Breast epithelium (tissue), 4 donors: ENCODE measurements around the gene PPM1H. TPM values are rescaled to one million over a fixed set of nuclear protein-coding genes. Genes with fewer than 3 reads are reported as not detected.
"Not testable (repeated sequence)": the region's sequence is repeated elsewhere in the genome, so short reads cannot be mapped to it uniquely, and the experiment has no call there.

ENCODE experiments used
- DNase-seq, 2 donors: peaks; one replicate each; pipeline ENCODE4 v3.0.0-alpha.2; 2019; ENCODE audit warnings: low spot score in 2 of 2
- H3K27ac ChIP-seq, 2 donors: fragments of 200-600 bp; sonication (generic) in 1 of 2; one replicate each; pipeline ENCODE4 v1.5.1; 2016 to 2019; ENCODE audit warnings: mild to moderate bottlenecking in 1 of 2
- H3K27me3 ChIP-seq, 2 donors: fragments of 200-600 bp; sonication (generic) in 1 of 2; one replicate each; pipeline versions ENCODE4 v1.5.1 to v1.6.0; 2017 to 2019; ENCODE audit warnings: control low read depth in 1 of 2, mild to moderate bottlenecking in 1 of 2
- H3K36me3 ChIP-seq: fragments of 200-600 bp; one replicate; pipeline ENCODE4 v1.5.1; 2019
- H3K4me1 ChIP-seq, 2 donors: fragments of 200-600 bp; sonication (generic); one replicate each; pipeline ENCODE4 v1.5.1; 2016 to 2019; ENCODE audit warnings: control low read depth in 1 of 2
- H3K4me3 ChIP-seq, 3 donors: fragments of 200-600 bp; sonication (generic); 1 replicate in 2 of 3; 2 replicates in 1 of 3; pipeline ENCODE4 v1.5.1; 2016 to 2019; ENCODE audit warnings: mild to moderate bottlenecking in 3 of 3, moderate library complexity in 2 of 3
- H3K9me3 ChIP-seq, 2 donors: fragments of 200-600 bp; sonication (generic) in 1 of 2; one replicate each; pipeline ENCODE4 v1.5.1; 2016 to 2019; ENCODE audit warnings: control low read depth in 1 of 2
- CTCF ChIP-seq, 3 donors: fragments of 450-650 bp; IDR thresholded peaks; one replicate each; pipeline ENCODE4 v1.5.1; 2016 to 2017; ENCODE audit warnings: antibody characterized with exemption in 3 of 3, mild to moderate bottlenecking in 3 of 3, moderate library complexity in 3 of 3
- POLR2A ChIP-seq: fragments of 450-650 bp; IDR thresholded peaks from one replicate; pipeline ENCODE4 v1.6.1; 2016; ENCODE audit warnings: antibody characterized with exemption, mild to moderate bottlenecking, moderate library complexity
- POLR2AphosphoS5 ChIP-seq, 3 donors: sonication (generic); formaldehyde crosslinking; IDR thresholded peaks; one replicate each; pipeline ENCODE4 v1.6.1; 2017; ENCODE audit warnings: antibody characterized with exemption in 3 of 3
- intact Hi-C: fragments of 100-400 bp; cut with DNase I; formaldehyde crosslinking; loops from one replicate; pipeline ENCODE4 v1.15.1; 2023; ENCODE audit warnings: low total_unique reads
- total RNA-seq, 3 donors: library from RNA; depleted of rRNA; stranded (reverse); fragments of >200 nt; gene quantifications; one replicate each; pipeline ENCODE4 v1.1.0, GENCODE V29; 2016

The PPM1H gene
- total RNA-seq, 3 donors from 2014 or later: 2.2 to 15.4 (median 13.5) TPM

- Histone ChIP-seq H3K4me3 (no peak overlapping the region), H3K27ac (no peak overlapping the region), H3K27me3 (no peaks in the 10 kb centered on the region), H3K4me1 (no peaks in the 10 kb centered on the region), H3K36me3 (no peaks in the 10 kb centered on the region), H3K9me3 (no peaks in the 10 kb centered on the region)
- intact Hi-C loops: no loop called here
- TF ChIP-seq CTCF (IDR thresholded peaks at IDR 0.05) (no peak), POLR2A (no peak), POLR2AphosphoS5 (IDR thresholded peaks at IDR 0.05) (no peak)
- no peak for DNase-seq
Measured at GRCh38 chr12:62943779-62944395, 8.9 kb upstream of the PPM1H start.

- H3K4me3 ChIP-seq, H3K9me3 ChIP-seq, H3K27me3 ChIP-seq, H3K27ac ChIP-seq, intact Hi-C loops, DNase-seq, H3K4me1 ChIP-seq, H3K36me3 ChIP-seq: not testable (repeated sequence)
Measured at GRCh38 chr12:62942316-62942715, 7.4 kb upstream of the PPM1H start.

- H3K9me3 ChIP-seq: no peaks in the 10 kb centered on the region
Measured at GRCh38 chr12:62934239-62934798, 631 bp downstream of the PPM1H start.

GRCh38 chr12:62933602-62934238, 1.2 kb downstream of the PPM1H start:
- no peaks in the 10 kb centered on the region for H3K4me1 ChIP-seq
- intact Hi-C loops: no loop called here
- no peaks in the 10 kb centered on the region for H3K9me3 ChIP-seq
- TF ChIP-seq POLR2A (no peak), POLR2AphosphoS5 (IDR thresholded peaks at IDR 0.05) (no peak), CTCF (IDR thresholded peaks at IDR 0.05) (no peak)
- H3K4me3 ChIP-seq: peak overlapping the region; percentile 74 to 79 (median 78)
- no peaks in the 10 kb centered on the region for H3K27me3 ChIP-seq
- DNase-seq: no peak
- peak overlapping the region; percentile 8 to 9 for H3K27ac ChIP-seq
- no peaks in the 10 kb centered on the region for H3K36me3 ChIP-seq

More at GRCh38 chr12:62934239-62934798, 631 bp downstream of the PPM1H start:
- peak overlapping the region; percentile 74 to 79 (median 78) for H3K4me3 ChIP-seq
- H3K4me1 ChIP-seq: no peaks in the 10 kb centered on the region
- H3K27ac ChIP-seq: peak overlapping the region; percentile 8 to 9
- DNase-seq: peak in 1 of 2 donors; percentile 56
- TF ChIP-seq POLR2AphosphoS5 (IDR thresholded peaks at IDR 0.05): no peak
- no peak for TF ChIP-seq CTCF (IDR thresholded peaks at IDR 0.05)
- H3K27me3 ChIP-seq: no peaks in the 10 kb centered on the region
- H3K36me3 ChIP-seq: no peaks in the 10 kb centered on the region
- intact Hi-C loops: no loop called here

DNA sequence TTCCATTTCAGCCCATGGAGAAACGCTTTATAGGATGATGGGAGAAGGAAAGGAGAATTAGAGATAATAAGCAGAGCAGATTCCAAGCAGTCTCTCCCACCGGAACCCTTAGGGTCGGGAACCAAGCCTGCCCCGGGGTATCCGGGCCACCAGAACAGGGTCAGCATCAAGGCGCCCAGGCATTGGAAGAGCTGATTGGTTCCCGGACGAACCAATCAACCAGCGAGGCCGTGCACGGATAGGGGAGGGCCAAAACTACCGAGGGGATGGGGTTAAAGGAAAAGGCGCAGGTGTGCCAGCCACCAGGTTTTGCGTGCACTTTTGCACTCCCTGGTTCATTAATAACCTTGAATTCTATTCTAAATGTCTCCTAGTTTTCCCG, 1.7 kb downstream of the PPM1H start:
- TF ChIP-seq CTCF (IDR thresholded peaks at IDR 0.05): no peak
- no peak for TF ChIP-seq POLR2AphosphoS5 (IDR thresholded peaks at IDR 0.05)
- no peak for TF ChIP-seq POLR2A
- Histone ChIP-seq H3K4me1 (no peaks in the 10 kb centered on the region), H3K27ac (no peak overlapping the region), H3K36me3 (no peaks in the 10 kb centered on the region), H3K27me3 (no peaks in the 10 kb centered on the region), H3K4me3 (peak overlapping the region; percentile 74 to 79 (median 78)), H3K9me3 (no peaks in the 10 kb centered on the region)
- intact Hi-C loops: no loop called here
- DNase-seq: no peak
